Activated CD4-positive, CD25-positive, alpha-beta regulatory T cell treated with anti-CD3 and anti-CD28 coated beads, Interleukin-2, amount 50 U/mL, for 72 hours (primary cell): ENCODE results near the gene EPN3.

Source experiments
- DNase-seq: peaks from one replicate; pipeline ENCODE4 v3.0.0; 2021

EPN3 gene

GRCh38 chr17:50572541-50572940 lies 40.0 kb downstream of the EPN3 start:
- no peak for DNase-seq

GRCh38 chr17:50573866-50574611 lies 41.5 kb downstream of the EPN3 start:
- DNase-seq, result no peak

- no peak for DNase-seq
These were observed 43.2 kb downstream of the EPN3 start for GRCh38 chr17:50575581-50576210.

- no peak for DNase-seq
These were observed 44.3 kb downstream of the EPN3 start for GRCh38 chr17:50576864-50577263.

- DNase-seq, result no peak
These were observed 45.0 kb downstream of the EPN3 start for GRCh38 chr17:50577451-50577954.

GRCh38 chr17:50578173-50578572 lies 45.6 kb downstream of the EPN3 start:
- DNase-seq, result no peak

- DNase-seq, result no peak
These were observed 46.9 kb downstream of the EPN3 start for GRCh38 chr17:50579399-50579798.

- DNase-seq, result no peak
These were observed 48.1 kb downstream of the EPN3 start for GRCh38 chr17:50580646-50581045.

GRCh38 chr17:50581316-50581715 lies 48.8 kb downstream of the EPN3 start:
- no peak for DNase-seq

- no peak for DNase-seq
These were observed 50.2 kb downstream of the EPN3 start for GRCh38 chr17:50582741-50583140.

GRCh38 chr17:50583641-50584040 lies 51.1 kb downstream of the EPN3 start:
- no peak for DNase-seq

GRCh38 chr17:50584116-50584515 lies 51.6 kb downstream of the EPN3 start:
- DNase-seq, result no peak

GRCh38 chr17:50584749-50585148 lies 52.2 kb downstream of the EPN3 start:
- DNase-seq, result no peak

GRCh38 chr17:50585346-50585745 lies 52.8 kb downstream of the EPN3 start:
- no peak for DNase-seq

GRCh38 chr17:50585891-50586290 lies 53.4 kb downstream of the EPN3 start:
- no peak for DNase-seq

GRCh38 chr17:50586421-50587247 lies 54.1 kb downstream of the EPN3 start:
- no peak for DNase-seq

GRCh38 chr17:50587571-50587970 lies 55.0 kb downstream of the EPN3 start:
- no peak for DNase-seq

GRCh38 chr17:50588391-50589049 lies 56.0 kb downstream of the EPN3 start:
- DNase-seq, result no peak

- no peak for DNase-seq
These were observed 56.7 kb downstream of the EPN3 start for GRCh38 chr17:50589095-50589705.

GRCh38 chr17:50590946-50591737 lies 58.6 kb downstream of the EPN3 start:
- DNase-seq, result no peak

- no peak for DNase-seq
These were observed 60.8 kb downstream of the EPN3 start for GRCh38 chr17:50593321-50593720.
